ENCODE results near the gene HSF5.
A peak's percentile ranks its signal among the peaks of the same experiment; 100 is the strongest.

HSF5 gene

GRCh38 chr17:58370309-58370708 is 117.9 kb downstream of the HSF5 start:
- H3K27ac ChIP-seq = peak overlapping the region; percentile 37
- TF ChIP-seq CTCF (IDR thresholded peaks at IDR 0.05) (no peak), ZFX (IDR thresholded peaks at IDR 0.05; ENCODE audit: borderline replicate concordance) (no peak)
